ENCODE data around the gene MTR. TPM values are rescaled to one million over a fixed set of nuclear protein-coding genes. Genes with fewer than 3 reads are reported as not detected.

Gene MTR
- total RNA-seq, 1 donor from 2014 or later, result 35.8 TPM

- Histone ChIP-seq H3K27me3 (ENCODE audit: insufficient read depth, low read length) (no peaks in the 10 kb centered on the region), H3K79me2 (ENCODE audit: insufficient read depth, low read length) (peaks cover 77% of the 10 kb centered on the region), H3K27ac (ENCODE audit: low read depth, low read length) (no peak overlapping the region), H4K20me1 (ENCODE audit: insufficient read depth, low read length) (peaks cover 19% of the 10 kb centered on the region), H3K9ac (ENCODE audit: low read length) (no peak overlapping the region), H3K4me2 (ENCODE audit: low read length) (no peak overlapping the region), H3K4me1 (ENCODE audit: insufficient read depth, low read length) (peaks cover 3% of the 10 kb centered on the region), H3K4me3 (ENCODE audit: insufficient read depth, low read depth, low read length) (no peak overlapping the region), H2AFZ (ENCODE audit: low read depth, low read length) (no peak overlapping the region), H3K9me3 (ENCODE audit: insufficient read depth, low read depth, low read length) (no peaks in the 10 kb centered on the region), H3K36me3 (ENCODE audit: insufficient read depth, low read length) (no peaks in the 10 kb centered on the region)
- no peaks in the 10 kb centered on the region for H3K27me3 Mint-ChIP-seq (ENCODE audit: low read depth, unreplicated experiment)
- peak; percentile 12 for DNase-seq (ENCODE audit: low read depth)
- TF ChIP-seq, protein P1, sequence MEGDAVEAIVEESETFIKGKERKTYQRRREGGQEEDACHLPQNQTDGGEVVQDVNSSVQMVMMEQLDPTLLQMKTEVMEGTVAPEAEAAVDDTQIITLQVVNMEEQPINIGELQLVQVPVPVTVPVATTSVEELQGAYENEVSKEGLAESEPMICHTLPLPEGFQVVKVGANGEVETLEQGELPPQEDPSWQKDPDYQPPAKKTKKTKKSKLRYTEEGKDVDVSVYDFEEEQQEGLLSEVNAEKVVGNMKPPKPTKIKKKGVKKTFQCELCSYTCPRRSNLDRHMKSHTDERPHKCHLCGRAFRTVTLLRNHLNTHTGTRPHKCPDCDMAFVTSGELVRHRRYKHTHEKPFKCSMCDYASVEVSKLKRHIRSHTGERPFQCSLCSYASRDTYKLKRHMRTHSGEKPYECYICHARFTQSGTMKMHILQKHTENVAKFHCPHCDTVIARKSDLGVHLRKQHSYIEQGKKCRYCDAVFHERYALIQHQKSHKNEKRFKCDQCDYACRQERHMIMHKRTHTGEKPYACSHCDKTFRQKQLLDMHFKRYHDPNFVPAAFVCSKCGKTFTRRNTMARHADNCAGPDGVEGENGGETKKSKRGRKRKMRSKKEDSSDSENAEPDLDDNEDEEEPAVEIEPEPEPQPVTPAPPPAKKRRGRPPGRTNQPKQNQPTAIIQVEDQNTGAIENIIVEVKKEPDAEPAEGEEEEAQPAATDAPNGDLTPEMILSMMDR (IDR thresholded peaks at IDR 0.05; ENCODE audit: insufficient read depth, low read depth, low read length), result no peak
- TF ChIP-seq EZH2 (IDR thresholded peaks at IDR 0.05; ENCODE audit: insufficient read depth, low read length), result no peak
- H3K9me3 Mint-ChIP-seq (ENCODE audit: unreplicated experiment), result no peaks in the 10 kb centered on the region
- H3K4me1 Mint-ChIP-seq (ENCODE audit: low read depth, unreplicated experiment), result peaks cover 6% of the 10 kb centered on the region
- H3K4me3 Mint-ChIP-seq (ENCODE audit: unreplicated experiment), result no peak overlapping the region
- FAIRE-seq, result no peak
- H3K27ac Mint-ChIP-seq (ENCODE audit: unreplicated experiment), result peak overlapping the region; percentile 56
- H3K36me3 Mint-ChIP-seq (ENCODE audit: low read depth, unreplicated experiment), result peaks cover 1% of the 10 kb centered on the region
These were observed 5.0 kb downstream of the MTR start for GRCh38 chr1:236800002-236800620.

- H3K4me1 Mint-ChIP-seq (ENCODE audit: low read depth, unreplicated experiment), result peaks cover 6% of the 10 kb centered on the region
- Histone ChIP-seq H3K4me1 (ENCODE audit: insufficient read depth, low read length) (peaks cover 3% of the 10 kb centered on the region), H2AFZ (ENCODE audit: low read depth, low read length) (no peak overlapping the region), H3K36me3 (ENCODE audit: insufficient read depth, low read length) (no peaks in the 10 kb centered on the region), H3K9ac (ENCODE audit: low read length) (no peak overlapping the region), H3K9me3 (ENCODE audit: insufficient read depth, low read depth, low read length) (no peaks in the 10 kb centered on the region), H3K4me3 (ENCODE audit: insufficient read depth, low read depth, low read length) (no peak overlapping the region), H4K20me1 (ENCODE audit: insufficient read depth, low read length) (peaks cover 19% of the 10 kb centered on the region), H3K79me2 (ENCODE audit: insufficient read depth, low read length) (peaks cover 79% of the 10 kb centered on the region), H3K27me3 (ENCODE audit: insufficient read depth, low read length) (no peaks in the 10 kb centered on the region), H3K27ac (ENCODE audit: low read depth, low read length) (no peak overlapping the region), H3K4me2 (ENCODE audit: low read length) (no peak overlapping the region)
- H3K4me3 Mint-ChIP-seq (ENCODE audit: unreplicated experiment), result no peak overlapping the region
- peak overlapping the region; percentile 56 for H3K27ac Mint-ChIP-seq (ENCODE audit: unreplicated experiment)
- DNase-seq (ENCODE audit: low read depth) (no peak), FAIRE-seq (peak; percentile 17)
- H3K36me3 Mint-ChIP-seq (ENCODE audit: low read depth, unreplicated experiment), result peaks cover 1% of the 10 kb centered on the region
- H3K27me3 Mint-ChIP-seq (ENCODE audit: low read depth, unreplicated experiment), result no peaks in the 10 kb centered on the region
- TF ChIP-seq, protein P1 (IDR thresholded peaks at IDR 0.05; ENCODE audit: insufficient read depth, low read depth, low read length), result no peak
- no peak for TF ChIP-seq EZH2 (IDR thresholded peaks at IDR 0.05; ENCODE audit: insufficient read depth, low read length)
- no peaks in the 10 kb centered on the region for H3K9me3 Mint-ChIP-seq (ENCODE audit: unreplicated experiment)
These were observed 5.5 kb downstream of the MTR start for GRCh38 chr1:236800623-236801022.

DNA sequence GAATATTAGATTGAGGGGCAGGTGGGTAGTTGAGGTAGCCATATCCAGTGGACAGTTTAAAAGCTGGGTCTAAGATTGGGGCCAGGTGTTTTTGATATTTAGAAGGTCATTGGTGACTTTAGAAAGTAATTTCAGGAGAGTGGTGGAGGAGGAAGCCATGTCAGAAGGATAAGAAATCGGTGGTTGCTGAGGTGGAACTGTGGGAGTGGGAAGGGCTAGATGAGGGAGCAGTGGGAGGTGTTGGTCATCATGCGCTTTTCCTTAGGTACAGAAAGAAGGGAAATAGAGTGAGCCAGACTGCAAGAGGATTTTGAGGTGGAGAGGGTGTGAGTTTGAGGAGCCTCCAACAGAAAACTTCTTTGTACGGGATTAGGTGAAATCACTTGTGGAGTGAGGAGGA is 7.2 kb downstream of the MTR start:
- no peaks in the 10 kb centered on the region for H3K36me3 ChIP-seq (ENCODE audit: insufficient read depth, low read length)
- H3K79me2 ChIP-seq (ENCODE audit: insufficient read depth, low read length), result peaks cover 66% of the 10 kb centered on the region
- FAIRE-seq (no peak), DNase-seq (ENCODE audit: low read depth) (no peak)
- no peak overlapping the region for H3K4me2 ChIP-seq (ENCODE audit: low read length)
- Mint-ChIP-seq H3K27ac (ENCODE audit: unreplicated experiment) (no peak overlapping the region), H3K4me3 (ENCODE audit: unreplicated experiment) (no peak overlapping the region), H3K4me1 (ENCODE audit: low read depth, unreplicated experiment) (peaks cover 1% of the 10 kb centered on the region), H3K36me3 (ENCODE audit: low read depth, unreplicated experiment) (peaks cover 1% of the 10 kb centered on the region), H3K27me3 (ENCODE audit: low read depth, unreplicated experiment) (no peaks in the 10 kb centered on the region), H3K9me3 (ENCODE audit: unreplicated experiment) (no peaks in the 10 kb centered on the region)
- H3K27ac ChIP-seq (ENCODE audit: low read depth, low read length), result no peak overlapping the region
- H3K4me3 ChIP-seq (ENCODE audit: insufficient read depth, low read depth, low read length), result no peak overlapping the region
- no peak for TF ChIP-seq EZH2 (IDR thresholded peaks at IDR 0.05; ENCODE audit: insufficient read depth, low read length)
- TF ChIP-seq, protein P1 (IDR thresholded peaks at IDR 0.05; ENCODE audit: insufficient read depth, low read depth, low read length), result no peak
- no peaks in the 10 kb centered on the region for H3K4me1 ChIP-seq (ENCODE audit: insufficient read depth, low read length)
- no peak overlapping the region for H3K9ac ChIP-seq (ENCODE audit: low read length)
- H3K27me3 ChIP-seq (ENCODE audit: insufficient read depth, low read length), result no peaks in the 10 kb centered on the region
- no peak overlapping the region for H2AFZ ChIP-seq (ENCODE audit: low read depth, low read length)
- H3K9me3 ChIP-seq (ENCODE audit: insufficient read depth, low read depth, low read length), result no peaks in the 10 kb centered on the region
- H4K20me1 ChIP-seq (ENCODE audit: insufficient read depth, low read length), result peaks cover 19% of the 10 kb centered on the region
